Measurements from ENCODE around the gene APOC3. TPM values are rescaled to one million over a fixed set of nuclear protein-coding genes. Genes with fewer than 3 reads are reported as not detected.

APOC3 gene
- total and polyA plus RNA-seq, 4 donors, result 608 to 24,129 (median 9,307) TPM

GRCh38 chr11:116786966-116787365 lies 42.7 kb upstream of the APOC3 start (continued):
- no peak for TF ChIP-seq REST (IDR thresholded peaks at IDR 0.05)
- no peak for TF ChIP-seq SP1 (IDR thresholded peaks at IDR 0.05)

GRCh38 chr11:116787436-116787785 lies 42.3 kb upstream of the APOC3 start:
- peaks cover 0 to 53% (median 44%) of the 10 kb centered on the region in 4 donors for H3K4me1 ChIP-seq (ENCODE audit: control insufficient read depth in 4 of 4, insufficient read depth in 4 of 4, low read length in 3 of 4)
- peaks cover 9 to 37% (median 31%) of the 10 kb centered on the region in 4 donors for H3K36me3 ChIP-seq (ENCODE audit: control insufficient read depth in 4 of 4, insufficient read depth in 3 of 4, low read depth in 1 of 4, low read length in 3 of 4)
- peak overlapping the region in 1 of 2 donors; percentile 9 for H3K9ac ChIP-seq (ENCODE audit: low read depth in 1 of 2, low read length in 2 of 2)
- H3K4me3 ChIP-seq (ENCODE audit: low read depth in 1 of 3, low read length in 3 of 3), result peak overlapping the region; percentile 42 to 78 (median 68)
- no peaks in the 10 kb centered on the region for H3K27me3 ChIP-seq (ENCODE audit: control insufficient read depth in 4 of 4, insufficient read depth in 4 of 4, low read length in 3 of 4)
- TF ChIP-seq SP1 (IDR thresholded peaks at IDR 0.05) (no peak), REST (IDR thresholded peaks at IDR 0.05) (no peak), HNF4A (conservative IDR thresholded peaks at IDR 0.05) (no peak), RAD21 (IDR thresholded peaks at IDR 0.05) (no peak)
- H3K27ac ChIP-seq (ENCODE audit: low read depth in 1 of 2, low read length in 2 of 2), result peak overlapping the region; percentile 65 to 79
- DNase-seq (ENCODE audit: low spot score), result no peak
- WGBS, result 1% methylated on average over 15 of the region's 15 CpGs
- no peaks in the 10 kb centered on the region for H3K9me3 ChIP-seq (ENCODE audit: control insufficient read depth in 4 of 4, low read length in 3 of 4)

- H3K4me1 ChIP-seq (ENCODE audit: control insufficient read depth in 4 of 4, insufficient read depth in 4 of 4, low read length in 3 of 4), result peaks cover 0 to 58% (median 49%) of the 10 kb centered on the region in 4 donors
- peak within 1 kb of the TSS; percentile 22 to 84 for H3K9ac ChIP-seq (ENCODE audit: low read depth in 1 of 2, low read length in 2 of 2)
- under 1% methylated on average over 56 of the region's 56 CpGs for WGBS
- no peaks in the 10 kb centered on the region for H3K9me3 ChIP-seq (ENCODE audit: control insufficient read depth in 4 of 4, low read length in 3 of 4)
- peak within 1 kb of the TSS; percentile 42 to 78 (median 68) for H3K4me3 ChIP-seq (ENCODE audit: low read depth in 1 of 3, low read length in 3 of 3)
- DNase-seq (ENCODE audit: low spot score), result peak; percentile 87
- peak within 1 kb of the TSS; percentile 65 to 79 for H3K27ac ChIP-seq (ENCODE audit: low read depth in 1 of 2, low read length in 2 of 2)
- peaks cover 9 to 32% (median 27%) of the 10 kb centered on the region in 4 donors for H3K36me3 ChIP-seq (ENCODE audit: control insufficient read depth in 4 of 4, insufficient read depth in 3 of 4, low read depth in 1 of 4, low read length in 3 of 4)
- no peaks in the 10 kb centered on the region for H3K27me3 ChIP-seq (ENCODE audit: control insufficient read depth in 4 of 4, insufficient read depth in 4 of 4, low read length in 3 of 4)
- TF ChIP-seq GABPA (IDR thresholded peaks at IDR 0.05 in 1 of 2, conservative IDR thresholded peaks at IDR 0.05 in 1 of 2) (peak; percentile 80 to 91), REST (IDR thresholded peaks at IDR 0.05) (peak; percentile 58), FOXA2 (IDR thresholded peaks at IDR 0.05) (no peak), RAD21 (IDR thresholded peaks at IDR 0.05) (peak in 1 of 2 donors; percentile 24), JUND (IDR thresholded peaks at IDR 0.05) (peak; percentile 12 to 35), NR2F2 (IDR thresholded peaks at IDR 0.05) (no peak), HNF4A (conservative IDR thresholded peaks at IDR 0.05) (peak in 1 of 2 donors; percentile 13), EGR1 (IDR thresholded peaks at IDR 0.05; ENCODE audit: low read depth in 2 of 2) (no peak), CTCF (IDR thresholded peaks at IDR 0.05; ENCODE audit: low read depth, low read length, missing input control) (no peak), TAF1 (conservative IDR thresholded peaks at IDR 0.05) (no peak), MAX (IDR thresholded peaks at IDR 0.05) (no peak), ATF3 (IDR thresholded peaks at IDR 0.05) (no peak), HNF4G (IDR thresholded peaks at IDR 0.05) (no peak), FOXA1 (IDR thresholded peaks at IDR 0.05) (no peak), YY1 (IDR thresholded peaks at IDR 0.05) (peak; percentile 86)
These were observed 41.8 kb upstream of the APOC3 start, which contains the start of gene ZPR1 for GRCh38 chr11:116787786-116788486. Gene ZPR1 (minus strand): TSS chr11:116788023. CDS start chr11:116787990, 33 bp downstream.

All from liver (tissue), 9 donors.